ENCODE results near the gene FBXO10. TPM values are rescaled to one million over a fixed set of nuclear protein-coding genes. Genes with fewer than 3 reads are reported as not detected.

Gene FBXO10
- total and polyA plus RNA-seq, 2 of the 4 experiments (the other 2 are of a cell fraction): 6.6 to 6.7 TPM

GRCh38 chr9:37551468-37551867, 24.7 kb downstream of the FBXO10 start:
- no peak overlapping the region for H2BK20ac ChIP-seq (ENCODE audit: low read depth, low read length)
- in situ Hi-C loops (cut with MboI; ENCODE audit: low sequenced_read_pairs): no loop called here
- H2BK5ac ChIP-seq (ENCODE audit: low read depth, low read length, poor library complexity, severe bottlenecking): no peak overlapping the region
- no peak overlapping the region for H2AK9ac ChIP-seq (replicated peaks; ENCODE audit: low read depth, low read length, poor library complexity)
- H3K4ac ChIP-seq (ENCODE audit: low read depth, low read length): no peak overlapping the region
- peaks cover 5 to 13% of the 10 kb centered on the region in 2 experiments; a peak in 3 of 4 replicates for H3K79me1 ChIP-seq (ENCODE audit: low read depth in 1 of 2, low read length in 2 of 2)
- no peak overlapping the region for H4K5ac ChIP-seq (ENCODE audit: low read depth, low read length)
- no peak overlapping the region for H2BK15ac ChIP-seq (ENCODE audit: low read depth, low read length)
- H3K27me3 ChIP-seq (ENCODE audit: control insufficient read depth, insufficient read depth, low read length): no peaks in the 10 kb centered on the region
- POLR2A ChIA-PET (ENCODE audit: unreplicated experiment): no interaction called here
- H2BK120ac ChIP-seq (ENCODE audit: low read depth, low read length): no peak overlapping the region
- no peak overlapping the region for H3K4me2 ChIP-seq (ENCODE audit: low read depth, low read length)
- no peak overlapping the region for H3K56ac ChIP-seq (ENCODE audit: extremely low read depth, insufficient read depth, low read length)
- no peak overlapping the region for H2AK5ac ChIP-seq (ENCODE audit: low read depth, low read length)
- CTCF ChIA-PET: no interaction called here
- no TSS peak for BruUV-seq (replicated peaks)
- no peak overlapping the region for H3K9ac ChIP-seq (ENCODE audit: low read depth, low read length)
- no peak for ATAC-seq (ENCODE audit: low read depth)
- no peak overlapping the region for H3K4me3 ChIP-seq (ENCODE audit: insufficient read depth, low read depth, low read length)
- H4K91ac ChIP-seq (ENCODE audit: insufficient read depth, low read depth, low read length): no peak overlapping the region
- WGBS, 2 experiments (ENCODE audit: extremely low coverage in 2 of 2, insufficient read length in 1 of 2): 95% methylated on average over 3 of the region's 3 CpGs; no CpG with 5 or more reads in 1 of the 2 experiments
- no peak overlapping the region for H3K18ac ChIP-seq (ENCODE audit: low read depth, low read length)
- H3K36me3 ChIP-seq (ENCODE audit: control insufficient read depth, insufficient read depth, low read length): no peaks in the 10 kb centered on the region
- intact Hi-C loops (cut with micrococcal nuclease): no loop called here
- no peaks in the 10 kb centered on the region for H3K9me3 ChIP-seq (ENCODE audit: control insufficient read depth, insufficient read depth, low read length)
- dilution Hi-C loops (cut with HindIII; ENCODE audit: low sequenced_read_pairs, unreplicated experiment): no loop called here
- peaks cover 3% of the 10 kb centered on the region; the same call in 1 of the 2 replicates for H3K9me1 ChIP-seq (ENCODE audit: insufficient read depth, low read length)
- no peak for DNase-seq
- no peak overlapping the region for H4K8ac ChIP-seq (ENCODE audit: low read depth in 2 of 2, low read length in 2 of 2)
- H3K14ac ChIP-seq (replicated peaks; ENCODE audit: low read depth, low read length): no peak overlapping the region
- H2AFZ ChIP-seq (replicated peaks; ENCODE audit: low read length, poor library complexity): no peak overlapping the region
- peaks cover 6% of the 10 kb centered on the region for H3K4me1 ChIP-seq (ENCODE audit: control insufficient read depth, insufficient read depth, low read length)
- no peaks in the 10 kb centered on the region; the same call in 1 of the 2 replicates for H4K20me1 ChIP-seq (ENCODE audit: insufficient read depth, low read length)
- no peak for TF ChIP-seq RCOR1 (IDR thresholded peaks at IDR 0.05; ENCODE audit: insufficient replicate concordance, low read length)
- TF ChIP-seq MAZ (IDR thresholded peaks at IDR 0.05; ENCODE audit: borderline replicate concordance, low read depth, low read length): no peak
- TF ChIP-seq, protein P1, sequence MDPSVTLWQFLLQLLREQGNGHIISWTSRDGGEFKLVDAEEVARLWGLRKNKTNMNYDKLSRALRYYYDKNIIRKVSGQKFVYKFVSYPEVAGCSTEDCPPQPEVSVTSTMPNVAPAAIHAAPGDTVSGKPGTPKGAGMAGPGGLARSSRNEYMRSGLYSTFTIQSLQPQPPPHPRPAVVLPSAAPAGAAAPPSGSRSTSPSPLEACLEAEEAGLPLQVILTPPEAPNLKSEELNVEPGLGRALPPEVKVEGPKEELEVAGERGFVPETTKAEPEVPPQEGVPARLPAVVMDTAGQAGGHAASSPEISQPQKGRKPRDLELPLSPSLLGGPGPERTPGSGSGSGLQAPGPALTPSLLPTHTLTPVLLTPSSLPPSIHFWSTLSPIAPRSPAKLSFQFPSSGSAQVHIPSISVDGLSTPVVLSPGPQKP (IDR thresholded peaks at IDR 0.05; ENCODE audit: borderline replicate concordance, low read depth, low read length): no peak
- no peak for TF ChIP-seq MXI1 (IDR thresholded peaks at IDR 0.05; ENCODE audit: borderline replicate concordance, low read depth, low read length)
- TF ChIP-seq FOS (IDR thresholded peaks at IDR 0.05; ENCODE audit: low read depth, low read length): no peak
- TF ChIP-seq BHLHE40 (IDR thresholded peaks at IDR 0.05; ENCODE audit: low read depth, low read length): no peak
- TF ChIP-seq POLR2A (IDR thresholded peaks at IDR 0.05; ENCODE audit: low read depth, low read length): no peak
- TF ChIP-seq, protein P2, sequence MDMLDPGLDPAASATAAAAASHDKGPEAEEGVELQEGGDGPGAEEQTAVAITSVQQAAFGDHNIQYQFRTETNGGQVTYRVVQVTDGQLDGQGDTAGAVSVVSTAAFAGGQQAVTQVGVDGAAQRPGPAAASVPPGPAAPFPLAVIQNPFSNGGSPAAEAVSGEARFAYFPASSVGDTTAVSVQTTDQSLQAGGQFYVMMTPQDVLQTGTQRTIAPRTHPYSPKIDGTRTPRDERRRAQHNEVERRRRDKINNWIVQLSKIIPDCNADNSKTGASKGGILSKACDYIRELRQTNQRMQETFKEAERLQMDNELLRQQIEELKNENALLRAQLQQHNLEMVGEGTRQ (IDR thresholded peaks at IDR 0.05; ENCODE audit: low read depth, low read length): no peak
- TF ChIP-seq SMC3 (IDR thresholded peaks at IDR 0.05; ENCODE audit: low read depth, low read length): no peak
- TF ChIP-seq, protein P3, sequence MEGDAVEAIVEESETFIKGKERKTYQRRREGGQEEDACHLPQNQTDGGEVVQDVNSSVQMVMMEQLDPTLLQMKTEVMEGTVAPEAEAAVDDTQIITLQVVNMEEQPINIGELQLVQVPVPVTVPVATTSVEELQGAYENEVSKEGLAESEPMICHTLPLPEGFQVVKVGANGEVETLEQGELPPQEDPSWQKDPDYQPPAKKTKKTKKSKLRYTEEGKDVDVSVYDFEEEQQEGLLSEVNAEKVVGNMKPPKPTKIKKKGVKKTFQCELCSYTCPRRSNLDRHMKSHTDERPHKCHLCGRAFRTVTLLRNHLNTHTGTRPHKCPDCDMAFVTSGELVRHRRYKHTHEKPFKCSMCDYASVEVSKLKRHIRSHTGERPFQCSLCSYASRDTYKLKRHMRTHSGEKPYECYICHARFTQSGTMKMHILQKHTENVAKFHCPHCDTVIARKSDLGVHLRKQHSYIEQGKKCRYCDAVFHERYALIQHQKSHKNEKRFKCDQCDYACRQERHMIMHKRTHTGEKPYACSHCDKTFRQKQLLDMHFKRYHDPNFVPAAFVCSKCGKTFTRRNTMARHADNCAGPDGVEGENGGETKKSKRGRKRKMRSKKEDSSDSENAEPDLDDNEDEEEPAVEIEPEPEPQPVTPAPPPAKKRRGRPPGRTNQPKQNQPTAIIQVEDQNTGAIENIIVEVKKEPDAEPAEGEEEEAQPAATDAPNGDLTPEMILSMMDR (conservative IDR thresholded peaks at IDR 0.05; ENCODE audit: low read depth, low read length): no peak
- no peak for TF ChIP-seq CEBPB (IDR thresholded peaks at IDR 0.05; ENCODE audit: low read depth, low read length)
- no peak for TF ChIP-seq RAD21 (IDR thresholded peaks at IDR 0.05; ENCODE audit: low read length)
- TF ChIP-seq CHD1 (IDR thresholded peaks at IDR 0.05; ENCODE audit: low read depth, low read length): no peak
- no peak for TF ChIP-seq NFE2L2 (IDR thresholded peaks at IDR 0.05; ENCODE audit: low read depth, low read length)
- no peak for TF ChIP-seq RFX5 (IDR thresholded peaks at IDR 0.05; ENCODE audit: low read depth, low read length)
- TF ChIP-seq MAFK (IDR thresholded peaks at IDR 0.05; ENCODE audit: low read depth, low read length): no peak
- no peak overlapping the region for H3K23ac ChIP-seq (ENCODE audit: low read depth, low read length)
- H3K27ac ChIP-seq (ENCODE audit: insufficient read depth, low read length): no peak overlapping the region

Data from IMR-90 (cell line).